ENCODE data around the gene UNC5B. TPM values are rescaled to one million over a fixed set of nuclear protein-coding genes. Genes with fewer than 3 reads are reported as not detected.

Gene UNC5B
- total RNA-seq, 1 experiment from 2014 or later = 22.0 TPM

GRCh38 chr10:71278691-71279588, 66.6 kb downstream of the UNC5B start:
- Histone ChIP-seq H3K36me3 (ENCODE audit: control insufficient read depth in 1 of 2, insufficient read depth in 2 of 2, low read length in 2 of 2) (no peaks in the 10 kb centered on the region), H4K20me1 (ENCODE audit: insufficient read depth) (no peaks in the 10 kb centered on the region), H2AFZ (ENCODE audit: low read depth, low read length, poor library complexity, severe bottlenecking) (no peak overlapping the region), H3K27me3 (ENCODE audit: insufficient read depth, low read length) (no peaks in the 10 kb centered on the region), H3K4me1 (ENCODE audit: control insufficient read depth in 1 of 2, insufficient read depth in 2 of 2, low read length in 2 of 2) (peaks cover 5 to 14% of the 10 kb centered on the region in 2 experiments; a peak in 1 of 4 replicates), H3K4me3 (replicated peaks in 1 of 2; ENCODE audit: low read depth in 1 of 2, low read length in 2 of 2) (no peak overlapping the region), H3K9ac (ENCODE audit: low read length) (no peak overlapping the region), H3K4me2 (ENCODE audit: low read length) (no peak overlapping the region), H3K79me2 (ENCODE audit: insufficient read depth, low read length) (no peaks in the 10 kb centered on the region), H3K27ac (ENCODE audit: low read depth, low read length) (no peak overlapping the region), H3K9me2 (ENCODE audit: insufficient read depth) (no peaks in the 10 kb centered on the region), H3K9me3 (ENCODE audit: control insufficient read depth in 1 of 2, insufficient read depth in 1 of 2, low read depth in 1 of 2, low read length in 2 of 2) (no peaks in the 10 kb centered on the region)
- RAD21 ChIA-PET (ENCODE audit: low non-redundant PET in 1 of 2, low total read pairs in 2 of 2, uncharacterized antibody in 2 of 2, unreplicated experiment in 2 of 2) = no interaction called here
- ATAC-seq (no peak), DNase-seq (ENCODE audit: low read depth, low spot score) (no peak)
- CTCF ChIA-PET = interaction anchor here (1.0 to 1.4 kb wide), 2 partner anchors 8 to 376 kb away, joined by 4 to 5 read pairs; no protein-coding TSS in a partner anchor
- TF ChIP-seq, protein P1, sequence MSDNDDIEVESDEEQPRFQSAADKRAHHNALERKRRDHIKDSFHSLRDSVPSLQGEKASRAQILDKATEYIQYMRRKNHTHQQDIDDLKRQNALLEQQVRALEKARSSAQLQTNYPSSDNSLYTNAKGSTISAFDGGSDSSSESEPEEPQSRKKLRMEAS (IDR thresholded peaks at IDR 0.05) = no peak
- TF ChIP-seq SP1 (IDR thresholded peaks at IDR 0.05; ENCODE audit: low read depth) = no peak
- TF ChIP-seq, protein P2, sequence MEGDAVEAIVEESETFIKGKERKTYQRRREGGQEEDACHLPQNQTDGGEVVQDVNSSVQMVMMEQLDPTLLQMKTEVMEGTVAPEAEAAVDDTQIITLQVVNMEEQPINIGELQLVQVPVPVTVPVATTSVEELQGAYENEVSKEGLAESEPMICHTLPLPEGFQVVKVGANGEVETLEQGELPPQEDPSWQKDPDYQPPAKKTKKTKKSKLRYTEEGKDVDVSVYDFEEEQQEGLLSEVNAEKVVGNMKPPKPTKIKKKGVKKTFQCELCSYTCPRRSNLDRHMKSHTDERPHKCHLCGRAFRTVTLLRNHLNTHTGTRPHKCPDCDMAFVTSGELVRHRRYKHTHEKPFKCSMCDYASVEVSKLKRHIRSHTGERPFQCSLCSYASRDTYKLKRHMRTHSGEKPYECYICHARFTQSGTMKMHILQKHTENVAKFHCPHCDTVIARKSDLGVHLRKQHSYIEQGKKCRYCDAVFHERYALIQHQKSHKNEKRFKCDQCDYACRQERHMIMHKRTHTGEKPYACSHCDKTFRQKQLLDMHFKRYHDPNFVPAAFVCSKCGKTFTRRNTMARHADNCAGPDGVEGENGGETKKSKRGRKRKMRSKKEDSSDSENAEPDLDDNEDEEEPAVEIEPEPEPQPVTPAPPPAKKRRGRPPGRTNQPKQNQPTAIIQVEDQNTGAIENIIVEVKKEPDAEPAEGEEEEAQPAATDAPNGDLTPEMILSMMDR (IDR thresholded peaks at IDR 0.05 in 2 of 3, conservative IDR thresholded peaks at IDR 0.05 in 1 of 3; ENCODE audit: borderline replicate concordance in 1 of 3, insufficient read depth in 1 of 3, low read depth in 2 of 3, low read length in 2 of 3) = no peak
- no peak for TF ChIP-seq CBX3 (IDR thresholded peaks at IDR 0.05; ENCODE audit: low read depth)
- no peak for TF ChIP-seq ZNF274 (IDR thresholded peaks at IDR 0.05; ENCODE audit: low read depth, low read length)
- no peak for TF ChIP-seq SRF (IDR thresholded peaks at IDR 0.05; ENCODE audit: low read depth)
- no peak for TF ChIP-seq ZFX (IDR thresholded peaks at IDR 0.05)
- no peak for TF ChIP-seq CEBPB (IDR thresholded peaks at IDR 0.05; ENCODE audit: low read depth)
- no peak for TF ChIP-seq REST (IDR thresholded peaks at IDR 0.05; ENCODE audit: low read depth)
- TF ChIP-seq TCF7L2 (IDR thresholded peaks at IDR 0.05; ENCODE audit: borderline replicate concordance, extremely low read depth, insufficient read depth, insufficient read length) = no peak
- TF ChIP-seq ATF3 (IDR thresholded peaks at IDR 0.05) = no peak
- TF ChIP-seq EZH2 (IDR thresholded peaks at IDR 0.05) = no peak
- no peak for TF ChIP-seq EGR1 (IDR thresholded peaks at IDR 0.05; ENCODE audit: low read depth)
- TF ChIP-seq FOSL1 (IDR thresholded peaks at IDR 0.05; ENCODE audit: low read depth) = no peak
- TF ChIP-seq SIN3A (IDR thresholded peaks at IDR 0.05; ENCODE audit: low read depth) = no peak
- TF ChIP-seq ELF1 (IDR thresholded peaks at IDR 0.05; ENCODE audit: borderline replicate concordance, low read depth) = no peak
- no peak for TF ChIP-seq POLR2AphosphoS5 (IDR thresholded peaks at IDR 0.05; ENCODE audit: low read depth, low read length)
- BruUV-seq (replicated peaks) = no TSS peak
- intact Hi-C loops (cut with micrococcal nuclease) = no loop called here
- POLR2A ChIA-PET = no interaction called here

Data from HCT116 (cell line).